Measurements from ENCODE around the gene SCAI.
A peak's percentile ranks its signal among the peaks of the same experiment; 100 is the strongest.

The SCAI gene

DNA sequence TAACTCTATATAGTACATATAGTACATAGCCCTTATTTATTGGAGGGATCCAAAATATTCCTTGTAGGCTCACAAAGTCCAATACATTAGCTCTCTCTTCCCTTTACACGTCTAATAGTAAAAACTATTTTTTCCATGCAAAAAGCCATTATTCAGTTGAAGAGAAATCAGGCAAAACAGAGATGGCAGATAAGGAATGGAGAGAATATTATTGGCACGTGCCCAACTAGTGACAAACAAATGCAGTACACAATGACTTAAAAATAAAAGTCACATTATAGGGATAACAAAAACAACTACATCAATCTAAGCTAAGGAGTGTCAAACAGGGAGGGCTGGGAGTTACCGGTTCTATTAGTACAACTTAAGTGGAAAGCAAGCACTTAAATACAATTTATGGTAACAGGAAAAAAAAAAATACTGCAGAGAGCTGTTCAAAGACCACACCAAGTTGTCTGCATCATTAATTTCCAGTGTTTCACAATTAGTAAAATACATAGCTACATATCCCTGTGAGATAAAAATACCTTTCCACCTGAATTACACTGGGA, 4.1 kb upstream of the SCAI start:
- TF ChIP-seq CTCF (IDR thresholded peaks at IDR 0.05; ENCODE audit: extremely low read depth, missing control alignments): no peak
- DNase-seq (ENCODE audit: low spot score): no peak

DNA sequence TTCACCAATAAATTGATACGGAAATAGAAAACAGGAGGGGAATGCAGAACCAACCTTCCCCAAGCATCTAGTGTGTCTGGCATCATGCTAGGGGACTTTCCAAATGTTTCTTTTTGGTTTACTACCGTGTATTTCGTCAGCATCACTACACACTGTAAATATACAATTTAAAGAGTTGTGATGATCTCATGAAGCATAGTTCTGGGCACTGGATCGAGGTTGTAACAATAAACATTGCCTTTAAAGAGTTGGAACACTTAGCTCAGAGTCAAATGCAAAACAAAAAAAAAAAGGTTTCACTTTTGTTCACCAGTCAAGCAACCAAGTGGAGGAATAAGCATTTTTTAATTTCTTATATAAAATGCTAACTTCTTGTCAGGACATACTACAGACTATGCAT, 2.9 kb upstream of the SCAI start:
- TF ChIP-seq CTCF (IDR thresholded peaks at IDR 0.05; ENCODE audit: extremely low read depth, missing control alignments): no peak
- no peak for DNase-seq (ENCODE audit: low spot score)

- no peak for DNase-seq (ENCODE audit: low spot score)
- no peak for TF ChIP-seq CTCF (IDR thresholded peaks at IDR 0.05; ENCODE audit: extremely low read depth, missing control alignments)
Observed at GRCh38 chr9:125145425-125145824, 2.1 kb upstream of the SCAI start.

DNA sequence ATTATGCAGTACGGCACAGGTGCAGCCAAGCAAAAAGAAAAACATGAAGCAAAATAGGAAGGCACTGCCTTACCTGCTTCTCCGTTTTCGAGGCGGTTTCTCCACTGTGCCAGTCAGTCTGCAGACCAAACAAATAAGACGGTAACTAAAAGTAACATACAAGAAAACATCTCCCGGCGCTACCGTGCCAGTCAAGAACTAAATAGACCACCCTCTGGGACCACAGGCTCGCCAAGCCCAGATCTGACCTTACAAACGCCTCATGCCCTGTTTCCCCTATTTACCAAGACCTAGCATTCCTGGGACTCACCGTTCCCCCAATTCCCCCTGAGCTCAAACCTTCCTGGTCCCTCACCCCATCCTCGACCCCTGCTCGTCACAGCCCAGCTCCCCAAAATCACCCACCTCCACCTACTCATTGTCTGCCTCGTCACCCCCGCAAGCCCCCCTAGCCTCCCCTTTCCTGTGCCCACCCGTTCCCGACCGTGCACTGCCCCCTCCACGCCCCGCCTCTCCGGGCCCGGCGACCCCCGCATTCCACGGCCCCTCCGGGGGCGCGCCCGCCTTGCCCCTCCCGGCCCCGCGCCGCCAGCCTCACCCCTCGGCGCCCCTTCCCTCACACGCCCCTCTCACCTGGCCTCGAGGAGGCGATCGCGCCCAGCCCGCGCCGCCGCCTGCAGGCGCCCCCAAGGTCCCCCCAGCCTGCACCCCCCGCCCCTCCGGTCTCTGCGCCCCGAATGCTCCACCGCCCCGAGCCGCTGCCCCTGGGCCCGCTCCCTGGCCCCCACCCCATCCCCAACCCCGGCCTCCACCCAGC, 560 bp downstream of the SCAI start:
- peak; percentile 16 for DNase-seq (ENCODE audit: low spot score)
- peak; percentile 5 for TF ChIP-seq CTCF (IDR thresholded peaks at IDR 0.05; ENCODE audit: extremely low read depth, missing control alignments)

DNA sequence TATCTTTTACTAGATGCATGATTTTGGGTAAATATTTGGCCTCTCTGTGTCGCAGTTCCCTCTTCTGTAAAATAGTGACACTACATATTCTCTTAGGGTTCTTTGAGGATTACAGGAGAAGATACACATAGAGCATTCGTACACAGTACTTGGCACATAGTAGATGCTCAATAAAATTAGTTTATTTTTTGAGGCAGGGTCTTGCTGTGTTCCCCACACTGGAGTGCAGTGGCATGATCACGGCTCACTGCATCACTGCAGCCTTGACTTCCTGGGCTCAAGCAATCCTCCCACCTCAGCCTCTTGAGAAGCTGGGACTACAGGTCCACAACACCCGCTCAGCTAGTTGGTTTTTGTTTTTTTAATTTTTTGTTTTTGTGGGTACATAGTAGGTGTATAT, 1.6 kb downstream of the SCAI start:
- no peak for DNase-seq (ENCODE audit: low spot score)
- TF ChIP-seq CTCF (IDR thresholded peaks at IDR 0.05; ENCODE audit: extremely low read depth, missing control alignments): no peak

GRCh38 chr9:125141251-125141650, 2.1 kb downstream of the SCAI start:
- TF ChIP-seq CTCF (IDR thresholded peaks at IDR 0.05; ENCODE audit: extremely low read depth, missing control alignments): no peak
- no peak for DNase-seq (ENCODE audit: low spot score)

DNA sequence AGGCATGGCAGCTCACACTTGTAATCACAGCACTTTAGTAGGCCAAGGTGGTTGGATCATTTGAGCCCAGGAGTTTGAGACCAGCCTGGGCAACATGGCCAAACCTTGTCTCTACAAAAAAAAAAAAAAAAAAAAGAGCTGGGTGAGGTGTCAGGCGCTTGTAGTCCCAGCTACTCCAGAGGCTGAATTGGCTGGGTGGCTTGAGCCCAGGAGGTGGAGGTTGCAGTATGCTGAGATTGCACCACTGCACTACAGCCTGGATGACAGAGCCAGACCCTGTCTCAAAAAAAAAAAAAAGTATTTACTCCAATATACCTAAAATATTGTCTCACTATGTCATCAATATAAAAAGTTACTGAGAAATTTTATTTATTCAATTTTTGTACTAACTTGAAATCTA, 2.8 kb downstream of the SCAI start:
- DNase-seq (ENCODE audit: low spot score): no peak
- TF ChIP-seq CTCF (IDR thresholded peaks at IDR 0.05; ENCODE audit: extremely low read depth, missing control alignments): no peak
